Stomach (tissue), 9 donors: ENCODE results near the gene TRNT1. TPM values are rescaled to one million over a fixed set of nuclear protein-coding genes. Genes with fewer than 3 reads are reported as not detected.

Source experiments
- DNase-seq, 2 donors: peaks; one replicate each; pipeline versions ENCODE4 v3.0.0 to v3.0.0-alpha.2; 2013 to 2019
- H3K27ac ChIP-seq, 5 donors: fragments of 200-600 bp in 4 of 5; sonication (generic) in 4 of 5; one replicate each; pipeline ENCODE4 v1.5.1; 2013 to 2019; ENCODE audit warnings: mild to moderate bottlenecking in 1 of 5, moderate library complexity in 1 of 5
- H3K27me3 ChIP-seq, 3 donors: fragments of 200-600 bp; sonication (generic); one replicate each; pipeline ENCODE4 v1.5.1; 2017 to 2019; ENCODE audit warnings: mixed run types in 1 of 3
- H3K36me3 ChIP-seq, 4 donors: fragments of 200-600 bp; sonication (generic); 1 replicate in 3 of 4; 2 replicates in 1 of 4; pipeline ENCODE4 v1.5.1; 2016 to 2019
- H3K4me1 ChIP-seq, 4 donors: fragments of 200-600 bp; sonication (generic); one replicate each; pipeline ENCODE4 v1.5.1; 2016 to 2019
- H3K4me3 ChIP-seq, 4 donors: fragments of 200-600 bp; sonication (generic) in 3 of 4; one replicate each; pipeline ENCODE4 v1.5.1; 2016 to 2019; ENCODE audit warnings: mild to moderate bottlenecking in 1 of 4
- H3K9me3 ChIP-seq, 4 donors: fragments of 200-600 bp; sonication (generic); one replicate each; pipeline ENCODE4 v1.5.1; 2016 to 2019
- CTCF ChIP-seq, 7 experiments: fragments of 450-650 bp in 4 of 7; fragments of 200-600 bp in 3 of 7; sonication (generic) in 3 of 7; IDR thresholded peaks; one replicate each; pipeline ENCODE4 v1.5.1; 2016 to 2019; ENCODE audit warnings: antibody characterized with exemption in 7 of 7, control low read depth in 2 of 7, mild to moderate bottlenecking in 1 of 7
- EP300 ChIP-seq: sonication (generic); formaldehyde crosslinking; IDR thresholded peaks from one replicate; pipeline ENCODE4 v1.6.1; 2017; ENCODE audit warnings: antibody characterized with exemption
- POLR2A ChIP-seq, 4 donors: fragments of 450-650 bp; IDR thresholded peaks; one replicate each; pipeline ENCODE4 v1.6.1; 2016; ENCODE audit warnings: antibody characterized with exemption in 4 of 4, control low read depth in 2 of 4, mild to moderate bottlenecking in 1 of 4, moderate library complexity in 1 of 4
- POLR2AphosphoS5 ChIP-seq, 3 donors: sonication (generic); formaldehyde crosslinking; IDR thresholded peaks; one replicate each; pipeline ENCODE4 v1.6.1; 2016; ENCODE audit warnings: antibody characterized with exemption in 3 of 3
- WGBS, 5 donors: extraction: QIAGEN DNeasy Blood & Tissue Kit in 3 of 5; methylation state at CpG; one replicate each; pipeline versions ENCODE4 v1.1.5 to v1.1.7; 2013 to 2018; 5-methylcytosine and 5-hydroxymethylcytosine counted together
- intact Hi-C: fragments of 100-400 bp; cut with DNase I; formaldehyde crosslinking; loops from one replicate; pipeline ENCODE4 v1.15.1; 2023; ENCODE audit warnings: low total_unique reads
- polyA plus RNA-seq, 3 donors: library from polyadenylated mRNA; stranded (reverse); fragments of 200-250 nt; gene quantifications; one replicate each; pipeline ENCODE4 v1.2.3, GENCODE V29; 2013
- total RNA-seq, 5 donors: library from RNA; depleted of rRNA; stranded (reverse); fragments of >200 nt; gene quantifications; one replicate each; pipeline versions ENCODE4 v1.1.0 to v1.2.3, GENCODE V29; 2014 to 2016
- donor health status: healthy with polysubstance abuse.
- donor health status: Bipolar disorder and iron deficiency.
- donor health status: healthy.

The TRNT1 gene
- total and polyA plus RNA-seq, 8 donors, result 5.4 to 33.0 (median 14.7) TPM

- Histone ChIP-seq H3K27me3 (no peaks in the 10 kb centered on the region), H3K36me3 (no peaks in the 10 kb centered on the region), H3K27ac (no peak overlapping the region), H3K4me1 (no peaks in the 10 kb centered on the region), H3K4me3 (no peak overlapping the region), H3K9me3 (no peaks in the 10 kb centered on the region)
- 64 to 87% (median 81%) methylated on average over 2 of the region's 2 CpGs for WGBS, 5 donors
- TF ChIP-seq EP300 (no peak), POLR2A (IDR thresholded peaks at IDR 0.05) (no peak), CTCF (IDR thresholded peaks at IDR 0.05) (no peak)
- intact Hi-C loops, result no loop called here
- DNase-seq, result no peak
Measured at GRCh38 chr3:3082234-3082924, 44.4 kb upstream of the TRNT1 start.

GRCh38 chr3:3084890-3085289 lies 41.9 kb upstream of the TRNT1 start:
- no peak overlapping the region for H3K4me3 ChIP-seq
- H3K4me1 ChIP-seq, result no peaks in the 10 kb centered on the region
- H3K27ac ChIP-seq, result no peak overlapping the region
- no peaks in the 10 kb centered on the region for H3K36me3 ChIP-seq
- intact Hi-C loops, result no loop called here
- no peaks in the 10 kb centered on the region for H3K9me3 ChIP-seq
- no peak for DNase-seq
- TF ChIP-seq POLR2A (IDR thresholded peaks at IDR 0.05) (no peak), EP300 (no peak), POLR2AphosphoS5 (IDR thresholded peaks at IDR 0.05) (no peak), CTCF (IDR thresholded peaks at IDR 0.05) (no peak)
- WGBS, 5 donors, result 80 to 94% (median 89%) methylated on average over 1 to 3 of the region's 3 CpGs
- H3K27me3 ChIP-seq, result no peaks in the 10 kb centered on the region

GRCh38 chr3:3085782-3086181 lies 41.0 kb upstream of the TRNT1 start:
- no peaks in the 10 kb centered on the region for H3K36me3 ChIP-seq
- intact Hi-C loops, result no loop called here
- DNase-seq, result no peak
- no peak overlapping the region for H3K27ac ChIP-seq
- H3K27me3 ChIP-seq, result no peaks in the 10 kb centered on the region
- TF ChIP-seq POLR2A (IDR thresholded peaks at IDR 0.05) (no peak), POLR2AphosphoS5 (IDR thresholded peaks at IDR 0.05) (no peak), EP300 (no peak), CTCF (IDR thresholded peaks at IDR 0.05) (no peak)
- no peaks in the 10 kb centered on the region for H3K9me3 ChIP-seq
- WGBS, 5 donors, result 77 to 83% (median 79%) methylated on average over 6 of the region's 6 CpGs
- no peaks in the 10 kb centered on the region for H3K4me1 ChIP-seq
- no peak overlapping the region for H3K4me3 ChIP-seq

- TF ChIP-seq POLR2AphosphoS5 (IDR thresholded peaks at IDR 0.05), result no peak
- TF ChIP-seq CTCF (IDR thresholded peaks at IDR 0.05), result no peak
- TF ChIP-seq POLR2A (IDR thresholded peaks at IDR 0.05), result no peak
- TF ChIP-seq EP300, result no peak
- Histone ChIP-seq H3K27ac (no peak overlapping the region), H3K9me3 (no peaks in the 10 kb centered on the region), H3K4me3 (no peak overlapping the region), H3K4me1 (no peaks in the 10 kb centered on the region), H3K36me3 (no peaks in the 10 kb centered on the region), H3K27me3 (no peaks in the 10 kb centered on the region)
- 59 to 71% (median 70%) methylated on average over 6 of the region's 6 CpGs for WGBS, 5 donors
- intact Hi-C loops, result no loop called here
- DNase-seq, result no peak
Measured at GRCh38 chr3:3086239-3086638, 40.5 kb upstream of the TRNT1 start.
